ENCODE measurements around the gene RAD18. TPM values are rescaled to one million over a fixed set of nuclear protein-coding genes. Genes with fewer than 3 reads are reported as not detected.

RAD18 gene
- total RNA-seq, 4 donors from 2014 or later: 2.5 to 11.0 (median 7.1) TPM

GRCh38 chr3:8884630-8885290, 78.5 kb downstream of the RAD18 start:
- H3K4me1 ChIP-seq: peaks cover 0 to 15% (median 0%) of the 10 kb centered on the region in 3 donors
- H3K27ac ChIP-seq: no peak overlapping the region
- H3K9me3 ChIP-seq: no peaks in the 10 kb centered on the region
- DNase-seq: no peak
- intact Hi-C loops (cut with DNase I): no loop called here
- no peaks in the 10 kb centered on the region for H3K27me3 ChIP-seq
- H3K4me3 ChIP-seq: no peak overlapping the region
- WGBS, 2 donors: 76 to 100% methylated on average over 1 of the region's 1 CpG
- no peak for TF ChIP-seq POLR2A (IDR thresholded peaks at IDR 0.05)
- TF ChIP-seq CTCF (IDR thresholded peaks at IDR 0.05): no peak
- peaks cover 0 to 42% (median 0%) of the 10 kb centered on the region in 3 donors for H3K36me3 ChIP-seq

DNA sequence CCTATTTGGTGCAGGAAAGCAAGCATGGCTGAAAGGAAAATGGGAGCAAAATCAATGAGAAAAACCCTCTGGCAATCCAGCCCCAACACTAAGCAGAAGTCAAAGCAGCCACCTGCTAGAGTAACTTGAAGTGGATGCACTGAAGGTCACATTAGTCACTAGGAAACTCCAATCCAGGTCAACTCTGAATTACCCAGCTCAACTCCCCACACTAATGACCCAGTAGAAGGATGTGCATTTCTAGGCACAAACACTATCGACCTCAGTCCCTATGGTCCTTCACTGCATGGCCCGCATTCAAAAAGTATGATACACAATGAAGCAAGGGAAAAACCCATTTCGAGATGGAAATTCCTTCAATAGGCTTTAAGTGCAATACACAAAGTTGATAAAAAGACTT, 80.6 kb downstream of the RAD18 start:
- TF ChIP-seq POLR2A (IDR thresholded peaks at IDR 0.05) (no peak), CTCF (IDR thresholded peaks at IDR 0.05) (no peak)
- H3K9me3 ChIP-seq: no peaks in the 10 kb centered on the region
- H3K27me3 ChIP-seq: no peaks in the 10 kb centered on the region
- no peak overlapping the region for H3K27ac ChIP-seq
- DNase-seq: no peak
- no peak overlapping the region for H3K4me3 ChIP-seq
- H3K4me1 ChIP-seq: peaks cover 0 to 15% (median 0%) of the 10 kb centered on the region in 3 donors
- intact Hi-C loops (cut with DNase I): no loop called here
- peaks cover 0 to 40% (median 0%) of the 10 kb centered on the region in 3 donors for H3K36me3 ChIP-seq
- 92 to 93% methylated on average over 3 of the region's 3 CpGs for WGBS, 2 donors

DNA sequence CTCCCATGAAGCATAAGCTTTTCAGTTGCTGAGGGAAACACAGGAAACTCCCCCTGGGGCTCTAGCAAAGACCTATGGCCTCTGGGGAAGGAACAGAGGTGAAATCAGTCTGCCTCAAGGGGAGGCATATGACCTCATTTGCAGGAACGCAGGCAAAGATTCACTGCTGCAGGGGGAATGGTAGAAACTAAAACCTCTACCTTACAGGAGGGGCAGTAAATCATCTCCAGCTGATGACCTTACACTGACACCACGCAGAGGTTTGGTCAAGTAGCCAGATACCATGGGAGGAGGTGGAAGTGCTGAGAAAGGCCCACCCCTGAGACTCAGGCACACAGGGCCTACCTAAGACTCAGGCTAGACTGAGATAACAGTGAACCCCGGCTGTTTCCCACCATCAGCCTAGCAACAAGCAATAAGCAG, 81.1 kb downstream of the RAD18 start:
- DNase-seq: no peak
- no peak overlapping the region for H3K4me3 ChIP-seq
- intact Hi-C loops (cut with DNase I): no loop called here
- no peak overlapping the region for H3K27ac ChIP-seq
- H3K4me1 ChIP-seq: peaks cover 0 to 15% (median 0%) of the 10 kb centered on the region in 3 donors
- no peaks in the 10 kb centered on the region for H3K27me3 ChIP-seq
- no peak for TF ChIP-seq POLR2A (IDR thresholded peaks at IDR 0.05)
- TF ChIP-seq CTCF (IDR thresholded peaks at IDR 0.05): no peak
- peaks cover 0 to 45% (median 0%) of the 10 kb centered on the region in 3 donors for H3K36me3 ChIP-seq
- WGBS, 2 donors: 60 to 72% methylated on average over 2 to 3 of the region's 3 CpGs
- H3K9me3 ChIP-seq: no peaks in the 10 kb centered on the region

- H3K4me3 ChIP-seq: no peak overlapping the region
- WGBS, 2 donors: 92 to 97% methylated on average over 5 of the region's 5 CpGs
- no peak for DNase-seq
- no peaks in the 10 kb centered on the region for H3K4me1 ChIP-seq
- H3K27me3 ChIP-seq: no peaks in the 10 kb centered on the region
- no peak overlapping the region for H3K27ac ChIP-seq
- TF ChIP-seq POLR2A (IDR thresholded peaks at IDR 0.05) (no peak), CTCF (IDR thresholded peaks at IDR 0.05) (no peak)
- peaks cover 0 to 55% (median 0%) of the 10 kb centered on the region in 3 donors for H3K36me3 ChIP-seq
- H3K9me3 ChIP-seq: no peaks in the 10 kb centered on the region
- intact Hi-C loops (cut with DNase I): no loop called here
These were observed 83.8 kb downstream of the RAD18 start for GRCh38 chr3:8879347-8879944.

DNA sequence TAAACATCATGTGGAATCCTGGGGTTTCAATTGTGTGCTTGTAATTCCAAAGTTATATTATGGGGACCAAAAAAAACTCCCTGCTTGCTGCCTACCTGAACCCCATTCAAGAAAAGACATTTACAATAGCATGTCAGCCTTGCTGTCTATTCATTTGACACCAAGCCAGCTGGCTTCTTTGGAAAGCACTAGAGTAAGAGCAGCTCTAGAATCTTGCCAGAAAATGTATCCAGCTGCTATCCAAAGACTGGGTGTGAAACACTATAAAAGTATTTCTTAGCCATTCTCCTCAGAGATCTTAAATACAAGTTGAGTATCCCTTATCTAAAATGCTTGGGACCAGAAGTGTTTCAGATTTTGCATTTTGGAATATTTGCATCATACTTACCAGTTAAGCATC, 87.4 kb downstream of the RAD18 start:
- no peak for DNase-seq
- peaks cover 0 to 35% (median 0%) of the 10 kb centered on the region in 3 donors for H3K36me3 ChIP-seq
- no peaks in the 10 kb centered on the region for H3K27me3 ChIP-seq
- intact Hi-C loops (cut with DNase I): no loop called here
- no peak for TF ChIP-seq CTCF (IDR thresholded peaks at IDR 0.05)
- no peaks in the 10 kb centered on the region for H3K9me3 ChIP-seq
- no peak overlapping the region for H3K4me3 ChIP-seq
- H3K27ac ChIP-seq: no peak overlapping the region
- H3K4me1 ChIP-seq: no peaks in the 10 kb centered on the region
